Retinal pigment epithelial cell (primary cell): Measurements from ENCODE around the gene PCDHGA9.
"Not testable (repeated sequence)": the region's sequence is repeated elsewhere in the genome, so short reads cannot be mapped to it uniquely, and the experiment has no call there.

Experiments used
- DNase-seq: peaks from one replicate; pipeline ENCODE4 v3.0.0-alpha.2; 2010; ENCODE audit warnings: low read depth
- H3K4me3 ChIP-seq: 2 replicates; pipeline ENCODE4 v1.5.1; 2011; ENCODE audit warnings: mild to moderate bottlenecking, low read length, control low read depth, moderate library complexity
- CTCF ChIP-seq: conservative IDR thresholded peaks from 2 replicates; pipeline ENCODE4 v1.5.1; 2011; ENCODE audit warnings: low read depth, low read length, control low read depth, inconsistent platforms

Gene PCDHGA9

GRCh38 chr5:141420855-141421488 is 18.4 kb downstream of the PCDHGA9 start, which contains the start of gene PCDHGA11:
PCDHGA11 (plus strand) TSS chr5:141421051; CDS start chr5:141421228, 177 bp downstream.
- peak; percentile 62 for TF ChIP-seq CTCF
- peak within 1 kb of the TSS; percentile 53 for H3K4me3 ChIP-seq
- DNase-seq = no peak

- no peak for TF ChIP-seq CTCF
- H3K4me3 ChIP-seq = peak overlapping the region; percentile 53
- DNase-seq = no peak
These were observed 18.9 kb downstream of the PCDHGA9 start for GRCh38 chr5:141421489-141421855.

- TF ChIP-seq CTCF = no peak
- no peak for DNase-seq
- no peak overlapping the region for H3K4me3 ChIP-seq
These were observed 20.2 kb downstream of the PCDHGA9 start for GRCh38 chr5:141422742-141423291.

GRCh38 chr5:141427783-141428426 is 25.3 kb downstream of the PCDHGA9 start:
- no peak for DNase-seq
- no peak for TF ChIP-seq CTCF
- no peak overlapping the region for H3K4me3 ChIP-seq

- DNase-seq = peak; percentile 52
- peak; percentile 50 for TF ChIP-seq CTCF
- peak within 1 kb of the TSS; percentile 26 for H3K4me3 ChIP-seq
These were observed 27.9 kb downstream of the PCDHGA9 start, which contains the start of gene PCDHGA12 for GRCh38 chr5:141430332-141431113. PCDHGA12 (plus strand) TSS chr5:141430507; CDS start chr5:141430760, 253 bp downstream.

GRCh38 chr5:141431286-141431685 is 28.7 kb downstream of the PCDHGA9 start:
- H3K4me3 ChIP-seq = peak overlapping the region; percentile 26
- TF ChIP-seq CTCF = no peak
- DNase-seq = no peak

GRCh38 chr5:141432308-141432707 is 29.7 kb downstream of the PCDHGA9 start:
- H3K4me3 ChIP-seq, DNase-seq: not testable (repeated sequence)

GRCh38 chr5:141432726-141433125 is 30.1 kb downstream of the PCDHGA9 start:
- H3K4me3 ChIP-seq, DNase-seq: not testable (repeated sequence)
